ENCODE data around the gene VAPB. TPM values are rescaled to one million over a fixed set of nuclear protein-coding genes. Genes with fewer than 3 reads are reported as not detected.

The VAPB gene
- total and polyA plus RNA-seq, 10 of the 15 experiments (the other 5 are each of a cell fraction or from before 2014, with no cell fraction given), result 3.2 to 28.6 (median 20.5) TPM

GRCh38 chr20:58344741-58345140 lies 44.3 kb upstream of the VAPB start:
- H4K20me1 ChIP-seq (ENCODE audit: control insufficient read depth, insufficient read depth), result no peaks in the 10 kb centered on the region
- FAIRE-seq (no peak), ATAC-seq (no peak), DNase-seq (ENCODE audit: low read depth, low spot score) (no peak)
- SMC1A ChIA-PET (ENCODE audit: uncharacterized antibody, unreplicated experiment), result no interaction called here
- H3K4me2 ChIP-seq (ENCODE audit: control insufficient read depth, insufficient read depth), result no peak overlapping the region
- H3K9me3 ChIP-seq (replicated peaks; ENCODE audit: control insufficient read depth, insufficient read depth, low read length), result no peaks in the 10 kb centered on the region
- H3K27me3 ChIP-seq (replicated peaks in 1 of 2; ENCODE audit: control insufficient read depth in 2 of 2, insufficient read depth in 2 of 2, low read length in 1 of 2), result no peaks in the 10 kb centered on the region
- no peak overlapping the region for H3K27ac ChIP-seq (ENCODE audit: control insufficient read depth, insufficient read depth)
- in situ Hi-C loops (cut with MboI), result no loop called here
- intact Hi-C loops (cut with micrococcal nuclease; ENCODE audit: unreplicated experiment), result no loop called here
- no peaks in the 10 kb centered on the region for H3K4me1 ChIP-seq (ENCODE audit: control insufficient read depth, insufficient read depth, low read length)
- no peak overlapping the region for H2AFZ ChIP-seq (ENCODE audit: control insufficient read depth, low read depth, low read length)
- RAD21 ChIA-PET (ENCODE audit: unreplicated experiment), result no interaction called here
- H3K4me3 ChIP-seq, result no peak overlapping the region
- POLR2A ChIA-PET, result no interaction called here
- BruUV-seq (replicated peaks), result no TSS peak
- CTCF ChIA-PET, result no interaction called here
- peaks cover 9 to 18% of the 10 kb centered on the region in 2 experiments; a peak in 3 of 4 replicates for H3K36me3 ChIP-seq (ENCODE audit: control insufficient read depth in 2 of 2, insufficient read depth in 2 of 2, low read length in 1 of 2)
- TF ChIP-seq SIN3A (IDR thresholded peaks at IDR 0.05; ENCODE audit: low read depth, low read length) (no peak), RB1 (IDR thresholded peaks at IDR 0.05; ENCODE audit: borderline replicate concordance) (no peak), PRDM15 (CRISPR knock-in tag; IDR thresholded peaks at IDR 0.05) (no peak), E2F8 (IDR thresholded peaks at IDR 0.05; ENCODE audit: low read depth, partially characterized antibody) (no peak), NFIC (IDR thresholded peaks at IDR 0.05; ENCODE audit: low read depth, low read length) (no peak), SUPT20H (IDR thresholded peaks at IDR 0.05; ENCODE audit: borderline replicate concordance, control insufficient read depth, low read depth, low read length) (no peak), IKZF2 (IDR thresholded peaks at IDR 0.05) (no peak), YBX1 (IDR thresholded peaks at IDR 0.05) (no peak), NKRF (conservative IDR thresholded peaks at IDR 0.05) (no peak)
- H3K9ac ChIP-seq (ENCODE audit: control insufficient read depth, insufficient read depth, low read length), result no peak overlapping the region
- WGBS (ENCODE audit: insufficient coverage, insufficient replicate concordance, low lambda C conversion rate, missing lambda C conversion rate), result 86% methylated on average over 4 of the region's 4 CpGs
- no peaks in the 10 kb centered on the region; the same call in 1 of the 2 replicates for H3K79me2 ChIP-seq (ENCODE audit: control insufficient read depth, insufficient read depth, low read length)
